Urinary bladder (tissue), 4 donors: Measurements from ENCODE around the gene RGL3. TPM values are rescaled to one million over a fixed set of nuclear protein-coding genes. Genes with fewer than 3 reads are reported as not detected.
"Not testable (repeated sequence)": the region's sequence is repeated elsewhere in the genome, so short reads cannot be mapped to it uniquely, and the experiment has no call there.

Experiments
- DNase-seq: peaks from one replicate; pipeline ENCODE4 v3.0.0-alpha.2; 2015; ENCODE audit errors: extremely low spot score
- H3K27ac ChIP-seq: one replicate; pipeline ENCODE4 v1.5.1; 2013; ENCODE audit warnings: low read depth, mild to moderate bottlenecking, moderate library complexity
- H3K36me3 ChIP-seq: one replicate; pipeline ENCODE4 v1.6.1; 2013; ENCODE audit warnings: mild to moderate bottlenecking, moderate library complexity; ENCODE audit not compliant: insufficient read depth
- H3K4me1 ChIP-seq: one replicate; pipeline ENCODE4 v1.6.1; 2013; ENCODE audit warnings: mild to moderate bottlenecking, moderate library complexity; ENCODE audit not compliant: insufficient read depth
- H3K4me3 ChIP-seq: one replicate; pipeline ENCODE4 v1.5.1; 2013; ENCODE audit warnings: low read depth, low read length
- WGBS: extraction: QIAGEN DNeasy Blood & Tissue Kit; methylation state at CpG from one replicate; pipeline ENCODE4 v1.1.7; 2013; 5-methylcytosine and 5-hydroxymethylcytosine counted together
- polyA plus RNA-seq: library from polyadenylated mRNA; stranded (reverse); fragments of 200-250 nt; gene quantifications from one replicate; pipeline ENCODE4 v1.2.3, GENCODE V29; 2013
- total RNA-seq: library from RNA; depleted of rRNA; stranded (reverse); fragments of >200 nt; gene quantifications from one replicate; pipeline ENCODE4 v1.2.3, GENCODE V29; 2014
- donor health status: healthy with polysubstance abuse.
- donor health status: healthy.

Gene RGL3
- total and polyA plus RNA-seq, 2 donors: 2.5 to 6.5 TPM

- WGBS: 60% methylated on average over 43 of the region's 43 CpGs
- Histone ChIP-seq H3K36me3 (no peaks in the 10 kb centered on the region), H3K4me1 (no peaks in the 10 kb centered on the region), H3K4me3 (no peak overlapping the region), H3K27ac (no peak overlapping the region)
- no peak for DNase-seq
Measured at GRCh38 chr19:11361037-11361770, 57.9 kb downstream of the RGL3 start.

- H3K36me3 ChIP-seq: no peaks in the 10 kb centered on the region
- DNase-seq: no peak
- 87% methylated on average over 11 of the region's 11 CpGs for WGBS
Measured at GRCh38 chr19:11359421-11359820, 59.7 kb downstream of the RGL3 start.

GRCh38 chr19:11356676-11357550, 62.2 kb downstream of the RGL3 start:
- no peak overlapping the region for H3K27ac ChIP-seq
- 82% methylated on average over 11 of the region's 11 CpGs for WGBS

More at GRCh38 chr19:11359421-11359820, 59.7 kb downstream of the RGL3 start:
- Histone ChIP-seq H3K4me1 (peaks cover 3% of the 10 kb centered on the region), H3K27ac (no peak overlapping the region), H3K4me3 (no peak overlapping the region)

GRCh38 chr19:11356074-11356397, 63.1 kb downstream of the RGL3 start:
- WGBS: 81% methylated on average over 6 of the region's 6 CpGs
- DNase-seq: no peak
- H3K4me3 ChIP-seq: peak overlapping the region; percentile 67
- peaks cover 3% of the 10 kb centered on the region for H3K4me1 ChIP-seq
- no peaks in the 10 kb centered on the region for H3K36me3 ChIP-seq
- H3K27ac ChIP-seq: no peak overlapping the region

More at GRCh38 chr19:11356676-11357550, 62.2 kb downstream of the RGL3 start:
- Histone ChIP-seq H3K4me1 (peaks cover 3% of the 10 kb centered on the region), H3K4me3 (no peak overlapping the region), H3K36me3 (no peaks in the 10 kb centered on the region)
- no peak for DNase-seq

GRCh38 chr19:11355160-11356073, 63.7 kb downstream of the RGL3 start, which contains the start of gene PLPPR2:
Gene PLPPR2 (plus strand): TSS chr19:11355432. CDS start chr19:11357674, 2,242 bp downstream.
- WGBS: 5% methylated on average over 62 of the region's 62 CpGs
- H3K27ac ChIP-seq: no peak within 1 kb of the TSS
- no peaks in the 10 kb centered on the region for H3K36me3 ChIP-seq
- H3K4me3 ChIP-seq: peak within 1 kb of the TSS; percentile 67
- peaks cover 3% of the 10 kb centered on the region for H3K4me1 ChIP-seq
- DNase-seq: peak; percentile 63

- WGBS: over 99% methylated on average over 4 of the region's 4 CpGs
- not testable (repeated sequence) for DNase-seq, H3K4me1 ChIP-seq, H3K36me3 ChIP-seq, H3K27ac ChIP-seq, H3K4me3 ChIP-seq
Measured at GRCh38 chr19:11354102-11354501, 65.0 kb downstream of the RGL3 start.

GRCh38 chr19:11349171-11349570, 69.9 kb downstream of the RGL3 start:
- Histone ChIP-seq H3K27ac (no peak overlapping the region), H3K4me3 (no peak overlapping the region), H3K4me1 (no peaks in the 10 kb centered on the region), H3K36me3 (no peaks in the 10 kb centered on the region)
- no peak for DNase-seq
- 93% methylated on average over 4 of the region's 4 CpGs for WGBS

GRCh38 chr19:11347546-11348039, 71.5 kb downstream of the RGL3 start:
- no peak for DNase-seq
- H3K36me3 ChIP-seq: no peaks in the 10 kb centered on the region
- 72% methylated on average over 7 of the region's 7 CpGs for whole genome bisulfite sequencing
- no peak overlapping the region for H3K4me3 ChIP-seq
- no peaks in the 10 kb centered on the region for H3K4me1 ChIP-seq
- H3K27ac ChIP-seq: no peak overlapping the region

GRCh38 chr19:11346104-11346940, 72.8 kb downstream of the RGL3 start, which contains the start of the genes CCDC159 and TMEM205:
Gene CCDC159 (plus strand): TSS chr19:11346519. CDS start chr19:11346607, 88 bp downstream.
Gene TMEM205 (minus strand): TSS chr19:11346268. CDS start chr19:11345619, 649 bp downstream.
- H3K27ac ChIP-seq: peak within 1 kb of the TSS; percentile 76
- peak within 1 kb of the TSS; percentile 55 for H3K4me3 ChIP-seq
- under 1% methylated on average over 50 of the region's 50 CpGs for WGBS

GRCh38 chr19:11345122-11345803, 73.9 kb downstream of the RGL3 start:
- Histone ChIP-seq H3K36me3 (no peaks in the 10 kb centered on the region), H3K27ac (no peak overlapping the region), H3K4me1 (no peaks in the 10 kb centered on the region), H3K4me3 (peak overlapping the region; percentile 55)
- WGBS: 40% methylated on average over 15 of the region's 15 CpGs
- no peak for DNase-seq

More at GRCh38 chr19:11346104-11346940, 72.8 kb downstream of the RGL3 start, which contains the start of the genes CCDC159 and TMEM205:
- peak; percentile 99 for DNase-seq
- Histone ChIP-seq H3K4me1 (no peaks in the 10 kb centered on the region), H3K36me3 (no peaks in the 10 kb centered on the region)
